ENCODE data around the gene LGALS7B. TPM values are rescaled to one million over a fixed set of nuclear protein-coding genes. Genes with fewer than 3 reads are reported as not detected.
"Not testable (repeated sequence)": the region's sequence is repeated elsewhere in the genome, so short reads cannot be mapped to it uniquely, and the experiment has no call there.

The LGALS7B gene
- total RNA-seq, 2 donors from 2014 or later, result not detected

GRCh38 chr19:38817081-38817480 is 28.1 kb downstream of the LGALS7B start:
- DNase-seq, result no peak
- Histone ChIP-seq H3K9me3 (no peaks in the 10 kb centered on the region), H3K9ac (ENCODE audit: low read depth in 2 of 2, low read length in 2 of 2) (peak overlapping the region in 1 of 2 donors; percentile 76), H3K36me3 (peaks cover 7% of the 10 kb centered on the region), H3K27ac (peak overlapping the region; percentile 93), H3K4me1 (peaks cover 8% of the 10 kb centered on the region), H3K27me3 (no peaks in the 10 kb centered on the region), H3K4me3 (no peak overlapping the region)
- intact Hi-C loops (cut with DNase I), result no loop called here
- no peak for TF ChIP-seq CTCF (IDR thresholded peaks at IDR 0.05)

GRCh38 chr19:38819231-38819920 is 30.4 kb downstream of the LGALS7B start:
- Histone ChIP-seq H3K9me3 (no peaks in the 10 kb centered on the region), H3K9ac (ENCODE audit: low read depth in 2 of 2, low read length in 2 of 2) (peak overlapping the region; percentile 27 to 82), H3K4me1 (peaks cover 8% of the 10 kb centered on the region), H3K36me3 (peaks cover 7% of the 10 kb centered on the region), H3K27ac (peak overlapping the region; percentile 80), H3K4me3 (peak overlapping the region; percentile 18), H3K27me3 (no peaks in the 10 kb centered on the region)
- intact Hi-C loops (cut with DNase I), result no loop called here
- peak; percentile 93 for DNase-seq
- no peak for TF ChIP-seq CTCF (IDR thresholded peaks at IDR 0.05)

GRCh38 chr19:38821230-38821825 is 32.3 kb downstream of the LGALS7B start:
- Histone ChIP-seq H3K4me3 (peak overlapping the region; percentile 21), H3K27ac (peak overlapping the region; percentile 80), H3K9ac (ENCODE audit: low read depth in 2 of 2, low read length in 2 of 2) (peak overlapping the region; percentile 56 to 60)
- H3K4me1 ChIP-seq; H3K36me3 ChIP-seq; H3K27me3 ChIP-seq; DNase-seq; intact Hi-C loops (cut with DNase I); H3K9me3 ChIP-seq: not testable (repeated sequence)

- DNase-seq; H3K27ac ChIP-seq; intact Hi-C loops (cut with DNase I); H3K4me1 ChIP-seq; H3K9ac ChIP-seq (ENCODE audit: low read depth in 2 of 2, low read length in 2 of 2); H3K4me3 ChIP-seq; H3K9me3 ChIP-seq; H3K36me3 ChIP-seq; H3K27me3 ChIP-seq: not testable (repeated sequence)
These were observed 36.9 kb downstream of the LGALS7B start for GRCh38 chr19:38825936-38826335.

- Histone ChIP-seq H3K27ac (no peak overlapping the region), H3K4me3 (no peak overlapping the region), H3K9me3 (no peaks in the 10 kb centered on the region), H3K4me1 (no peaks in the 10 kb centered on the region), H3K9ac (ENCODE audit: low read depth in 2 of 2, low read length in 2 of 2) (peak overlapping the region in 1 of 2 donors; percentile 9), H3K36me3 (no peaks in the 10 kb centered on the region), H3K27me3 (no peaks in the 10 kb centered on the region)
- TF ChIP-seq CTCF (IDR thresholded peaks at IDR 0.05), result no peak
- DNase-seq, result no peak
- intact Hi-C loops (cut with DNase I), result no loop called here
These were observed 38.0 kb downstream of the LGALS7B start for GRCh38 chr19:38826856-38827551.

- H3K9ac ChIP-seq (ENCODE audit: low read depth in 2 of 2, low read length in 2 of 2); DNase-seq; H3K27me3 ChIP-seq; H3K9me3 ChIP-seq; H3K36me3 ChIP-seq; H3K4me3 ChIP-seq; H3K27ac ChIP-seq; H3K4me1 ChIP-seq; intact Hi-C loops (cut with DNase I): not testable (repeated sequence)
These were observed 40.2 kb downstream of the LGALS7B start for GRCh38 chr19:38829203-38829602.
